Forelimb muscle (tissue), 1 donor: ENCODE data around the gene TMEM175. TPM values are rescaled to one million over a fixed set of nuclear protein-coding genes. Genes with fewer than 3 reads are reported as not detected.
"Not testable (repeated sequence)": the region's sequence is repeated elsewhere in the genome, so short reads cannot be mapped to it uniquely, and the experiment has no call there.

Experiments used
- DNase-seq: peaks from one replicate; pipeline ENCODE4 v3.0.0-alpha.2; 2013; ENCODE audit warnings: low read depth
- polyA plus RNA-seq: library from polyadenylated mRNA; unstranded; fragments of 120-200 nt; gene quantifications from one replicate; pipeline ENCODE4 v1.2.1, GENCODE V29; 2013; ENCODE audit not compliant: insufficient read length

TMEM175 gene
- polyA plus RNA-seq, 1 donor: 18.8 TPM

- no peak for DNase-seq
Measured at GRCh38 chr4:970046-970745, 37.9 kb downstream of the TMEM175 start.

- no peak for DNase-seq
Measured at GRCh38 chr4:970854-971520, 38.7 kb downstream of the TMEM175 start.

GRCh38 chr4:971666-972500 is 39.6 kb downstream of the TMEM175 start:
- DNase-seq: no peak

- DNase-seq: no peak
Measured at GRCh38 chr4:972651-973424, 40.6 kb downstream of the TMEM175 start.

GRCh38 chr4:973431-974397 is 41.5 kb downstream of the TMEM175 start, which contains the start of gene DGKQ:
DGKQ (minus strand) TSS chr4:973569; CDS start chr4:973482, 87 bp downstream.
- peak; percentile 17 for DNase-seq

- DNase-seq: no peak
Measured at GRCh38 chr4:974668-975067, 42.4 kb downstream of the TMEM175 start.

GRCh38 chr4:976016-976415 is 43.8 kb downstream of the TMEM175 start:
- not testable (repeated sequence) for DNase-seq

GRCh38 chr4:978957-979701 is 46.9 kb downstream of the TMEM175 start:
- no peak for DNase-seq

GRCh38 chr4:982291-982690 is 50.0 kb downstream of the TMEM175 start:
- no peak for DNase-seq

- no peak for DNase-seq
Measured at GRCh38 chr4:982814-983213, 50.6 kb downstream of the TMEM175 start.

- DNase-seq: no peak
Measured at GRCh38 chr4:984336-985054, 52.2 kb downstream of the TMEM175 start.

- no peak for DNase-seq
Measured at GRCh38 chr4:985123-985830, 53.0 kb downstream of the TMEM175 start.

- no peak for DNase-seq
Measured at GRCh38 chr4:986428-986878, 54.2 kb downstream of the TMEM175 start.

- no peak for DNase-seq
Measured at GRCh38 chr4:986879-987623, 54.8 kb downstream of the TMEM175 start, which contains the start of gene IDUA. IDUA (plus strand) TSS chr4:987044; CDS start chr4:987085, 41 bp downstream.

- no peak for DNase-seq
Measured at GRCh38 chr4:987624-988513, 55.6 kb downstream of the TMEM175 start.
